GM12874 (cell line): ENCODE data around the gene COL6A3.

Experiments
- CTCF ChIP-seq: IDR thresholded peaks from 2 replicates; pipeline ENCODE4 v1.5.1; 2011; ENCODE audit warnings: low read depth, mild to moderate bottlenecking, control low read depth, low read length, moderate library complexity; ENCODE audit not compliant: insufficient read depth

COL6A3 gene

GRCh38 chr2:237413777-237414661, at the start of gene COL6A3:
COL6A3 (minus strand) TSS chr2:237414164; CDS start chr2:237396817, 17,347 bp downstream.
- TF ChIP-seq CTCF = no peak

GRCh38 chr2:237459741-237460174, 45.8 kb upstream of the COL6A3 start:
- TF ChIP-seq CTCF = no peak

GRCh38 chr2:237459226-237459625, 45.3 kb upstream of the COL6A3 start:
- no peak for TF ChIP-seq CTCF

- TF ChIP-seq CTCF = no peak
Measured at GRCh38 chr2:237458519-237458918, 44.6 kb upstream of the COL6A3 start.

- no peak for TF ChIP-seq CTCF
Measured at GRCh38 chr2:237457388-237457941, 43.5 kb upstream of the COL6A3 start.

GRCh38 chr2:237456200-237456843, 42.4 kb upstream of the COL6A3 start:
- no peak for TF ChIP-seq CTCF

- TF ChIP-seq CTCF = no peak
Measured at GRCh38 chr2:237455764-237456163, 41.8 kb upstream of the COL6A3 start.
